Islet of Langerhans (tissue), 1 donor: ENCODE measurements around the gene DOCK2.

ENCODE experiments used
- FAIRE-seq: peaks from one replicate; lab custom pipeline; 2011; peaks lifted over from hg19 to GRCh38; lab: Jason Lieb, UNC

The DOCK2 gene

DNA sequence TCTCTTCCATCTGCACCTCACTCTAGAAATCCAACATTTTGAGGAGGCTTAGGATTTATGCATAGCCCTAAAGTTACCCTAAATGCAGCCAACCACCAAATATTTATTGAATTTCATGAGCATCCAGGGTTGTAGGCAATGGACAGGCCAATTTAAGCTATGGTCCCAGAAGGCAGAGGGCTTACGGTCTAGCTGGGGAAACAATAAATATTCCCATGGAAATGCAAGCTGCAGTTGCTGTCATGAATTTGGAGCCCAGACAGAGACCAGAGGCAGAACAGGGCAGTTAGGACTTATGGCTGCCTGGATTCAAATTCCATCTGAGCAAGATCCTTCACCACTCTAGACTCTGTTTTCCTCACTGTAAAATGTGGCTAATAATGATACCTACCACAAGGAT is 352.3 kb downstream of the DOCK2 start:
- no peak for FAIRE-seq

DNA sequence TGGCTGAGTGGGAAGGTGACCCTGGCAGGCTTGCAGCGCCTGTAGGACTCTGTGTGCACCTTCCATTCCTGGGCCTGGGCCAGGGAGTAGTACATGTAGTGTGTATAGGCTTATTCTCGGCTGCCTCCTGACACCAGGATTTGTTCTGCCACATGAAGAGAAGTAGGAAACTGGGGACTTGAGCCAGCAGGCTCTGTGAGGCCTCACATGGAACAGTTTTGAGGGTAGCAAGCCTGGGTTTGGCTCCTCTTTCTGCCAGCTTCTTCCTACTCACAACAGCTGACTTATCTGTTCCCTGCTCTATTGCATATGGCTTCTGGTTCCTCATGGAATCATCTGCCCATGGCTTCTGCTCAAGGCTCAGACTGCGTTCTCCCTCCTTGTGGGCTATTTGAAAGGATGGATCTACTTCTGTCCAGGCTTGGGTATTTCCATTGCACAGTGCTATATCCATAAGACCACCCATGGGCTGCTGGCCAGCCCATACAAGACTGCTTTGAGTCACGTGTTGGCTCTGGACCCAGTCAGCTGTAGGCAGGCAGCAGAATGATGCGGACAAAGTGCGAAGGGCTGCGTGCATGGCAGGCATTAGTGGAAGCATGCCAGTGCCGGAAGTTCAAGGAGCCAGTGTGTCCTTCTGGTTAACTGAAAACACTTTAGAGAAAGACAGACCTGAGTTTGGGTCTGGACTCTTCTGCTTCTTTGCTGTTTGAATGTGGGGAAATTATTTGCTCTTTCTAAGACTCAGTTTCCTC is 354.2 kb downstream of the DOCK2 start:
- no peak for FAIRE-seq

DNA sequence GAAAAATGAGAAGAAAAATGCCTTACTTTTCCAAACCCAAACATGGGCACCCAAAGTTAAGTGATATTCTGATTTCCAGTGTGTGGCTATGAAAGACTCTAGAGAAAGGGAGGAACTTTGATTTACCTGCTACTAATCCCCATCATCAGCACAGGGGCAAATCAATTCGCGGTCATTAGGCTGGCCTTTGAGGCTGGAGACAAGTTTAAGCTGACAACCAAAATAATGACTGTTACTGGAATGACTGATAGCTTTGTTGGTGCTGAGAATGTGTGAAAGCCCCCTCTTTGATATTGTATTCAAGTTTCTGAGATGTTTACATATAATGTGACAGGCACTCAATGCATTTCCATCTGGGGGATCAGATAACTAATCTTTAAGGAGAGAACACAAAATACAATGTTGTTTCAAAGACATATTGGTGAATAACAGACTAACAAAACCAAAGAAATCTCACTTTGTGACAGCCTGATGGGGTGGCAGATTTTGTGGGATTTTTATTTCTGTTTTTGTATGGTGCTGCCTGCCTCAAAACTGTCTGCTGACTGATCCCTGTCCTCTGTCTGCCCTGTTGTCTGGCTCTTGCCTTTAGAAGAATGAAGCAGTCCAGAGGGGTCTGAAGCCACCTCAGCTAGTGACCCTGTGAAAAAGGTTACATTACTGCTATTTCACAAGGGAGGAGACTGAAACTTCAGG is 355.9 kb downstream of the DOCK2 start:
- no peak for FAIRE-seq

DNA sequence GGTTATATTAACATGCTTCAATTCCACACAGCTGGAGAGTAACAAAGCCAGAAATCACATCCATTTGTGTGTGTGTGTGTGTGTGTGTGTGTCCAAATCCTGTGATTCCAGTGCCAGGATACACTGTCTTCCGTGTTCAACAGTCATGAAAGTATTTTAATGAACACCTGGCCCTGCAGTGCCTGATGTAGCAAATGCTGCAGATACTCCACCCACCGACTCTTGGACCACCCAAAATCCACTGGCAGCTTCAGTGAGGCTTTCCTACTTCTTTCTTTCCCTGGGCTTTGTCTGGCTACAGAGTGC is 356.4 kb downstream of the DOCK2 start:
- no peak for FAIRE-seq

DNA sequence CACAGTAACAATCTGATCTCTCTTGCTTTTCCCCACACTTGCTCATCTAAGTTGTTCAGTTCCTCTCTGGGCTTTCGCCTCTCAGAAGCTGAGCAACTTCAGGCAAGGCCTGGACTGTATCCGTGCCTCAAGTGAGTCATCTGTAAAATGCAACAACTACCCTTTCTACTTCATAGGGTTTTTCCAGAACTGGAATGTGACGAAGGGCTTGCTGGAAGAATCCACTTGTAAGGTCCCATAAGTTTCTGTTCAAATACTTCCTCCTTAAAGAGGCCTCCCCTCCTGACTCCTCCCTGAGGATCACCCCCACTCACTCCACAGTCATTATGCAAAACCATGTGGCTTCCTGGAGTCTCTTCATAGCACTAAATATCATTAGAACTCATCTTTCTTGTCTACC is 360.7 kb downstream of the DOCK2 start:
- no peak for FAIRE-seq

DNA sequence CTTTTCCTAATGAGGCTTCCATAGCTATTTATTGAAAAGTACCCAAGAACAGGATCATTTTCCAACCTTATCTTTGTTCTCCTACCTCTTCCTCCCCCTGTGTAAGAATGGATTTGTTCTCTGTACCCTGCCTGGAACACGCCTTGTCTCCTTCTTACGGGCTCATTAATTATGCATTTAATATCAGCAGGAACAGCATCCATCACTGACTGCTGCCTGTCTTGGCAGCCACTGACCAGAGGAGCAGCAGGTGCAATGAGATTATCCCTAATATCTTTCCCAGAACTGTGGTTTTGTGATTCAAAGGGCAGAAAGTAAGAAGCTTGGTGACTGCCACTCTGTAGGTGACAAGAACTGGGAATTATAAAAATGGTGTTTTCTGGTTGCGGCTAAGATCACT is 362.5 kb downstream of the DOCK2 start:
- FAIRE-seq, result no peak

DNA sequence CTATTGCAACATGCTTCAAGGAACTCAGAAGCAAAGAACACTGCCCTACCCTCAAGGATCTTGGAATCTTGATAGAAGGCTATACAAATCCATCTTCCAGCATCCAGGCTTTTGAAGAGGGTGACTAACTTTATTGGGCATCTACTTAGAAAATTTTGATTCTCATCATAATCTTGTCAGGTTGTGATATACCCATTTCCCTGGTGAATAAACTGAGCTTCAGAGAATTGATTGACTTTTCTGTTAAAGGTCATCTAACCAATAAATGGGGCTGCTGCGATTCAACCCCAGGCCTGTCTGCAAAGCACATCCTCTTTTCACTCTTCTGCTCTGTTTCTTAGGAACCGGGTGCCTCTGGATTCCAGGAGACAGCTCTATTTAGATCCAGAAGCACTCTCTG is 363.1 kb downstream of the DOCK2 start:
- FAIRE-seq, result no peak

DNA sequence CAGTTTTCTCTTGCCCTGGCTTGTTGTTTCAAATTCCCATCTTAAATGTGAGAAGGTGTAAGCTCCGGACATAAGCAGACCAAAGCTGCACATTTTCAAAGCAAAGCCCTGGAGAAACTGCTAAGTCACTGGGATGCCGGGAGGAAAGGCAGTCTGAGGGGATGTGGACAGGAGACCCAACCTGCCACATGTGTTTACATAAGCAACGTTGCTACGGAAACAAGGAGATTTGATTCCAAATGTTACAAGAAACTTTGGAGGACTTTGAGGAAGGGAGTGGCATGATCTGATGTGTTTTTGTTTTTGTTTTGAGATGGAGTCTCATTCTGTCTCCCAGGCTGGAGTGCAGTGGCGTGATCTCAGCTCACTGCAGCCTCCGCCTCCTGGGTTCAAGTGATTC is 368.9 kb downstream of the DOCK2 start:
- FAIRE-seq, result no peak

DNA sequence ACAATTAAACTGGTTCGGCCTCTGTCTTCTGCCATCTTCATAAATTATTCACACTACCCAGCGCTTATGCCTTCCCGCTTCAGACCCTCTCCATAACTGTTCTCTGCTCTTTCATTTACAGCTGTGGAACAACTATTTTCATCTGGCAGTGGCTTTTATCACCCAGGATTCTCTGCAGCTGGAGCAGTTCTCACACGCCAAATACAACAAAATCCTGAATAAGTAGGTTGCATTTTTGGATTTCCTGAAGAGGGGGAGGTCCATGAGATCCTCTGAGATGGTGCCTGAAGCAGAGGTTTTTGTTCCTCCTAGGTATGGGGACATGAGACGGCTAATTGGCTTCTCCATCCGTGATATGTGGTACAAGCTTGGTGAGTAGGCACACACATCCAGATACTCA is 371.3 kb downstream of the DOCK2 start:
- FAIRE-seq, result no peak

DNA sequence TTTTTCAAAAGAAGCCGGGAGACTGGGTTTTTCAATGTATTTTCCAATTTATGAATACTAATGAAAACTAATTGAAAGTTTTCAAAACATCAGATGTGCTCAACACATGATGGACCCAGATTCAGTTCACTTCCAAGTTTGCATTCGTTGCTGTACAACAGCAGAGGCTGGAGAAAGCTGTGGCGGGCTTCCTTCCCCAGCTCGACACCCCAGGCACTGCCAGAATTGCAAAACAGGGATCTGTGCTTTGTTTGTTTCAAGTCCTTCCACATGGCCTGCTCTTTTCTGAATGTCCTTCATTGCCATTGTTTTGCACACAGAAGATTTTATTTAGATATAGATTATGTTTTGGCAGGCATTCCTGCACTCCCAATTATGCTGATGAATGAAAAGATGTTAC is 373.5 kb downstream of the DOCK2 start:
- FAIRE-seq, result no peak

DNA sequence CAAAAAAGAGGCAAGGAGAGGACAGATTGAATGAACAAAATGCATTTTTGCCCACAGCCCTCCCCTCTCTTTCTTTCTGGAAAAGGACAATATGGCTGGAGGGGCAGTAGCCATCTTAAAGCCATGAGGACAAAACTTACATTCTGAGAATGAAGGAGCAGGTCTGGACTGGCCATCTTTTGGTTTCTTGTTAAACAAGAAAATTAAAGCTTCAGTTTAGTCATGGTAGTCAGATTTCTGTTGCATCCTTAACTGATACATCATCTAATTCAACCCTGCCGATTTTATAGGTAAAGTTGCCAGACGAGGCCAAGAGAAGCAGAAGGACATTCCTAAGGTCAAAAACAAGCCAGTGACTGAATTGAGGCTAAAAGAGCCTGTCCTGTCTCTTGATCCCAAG is 374.7 kb downstream of the DOCK2 start:
- FAIRE-seq, result no peak

DNA sequence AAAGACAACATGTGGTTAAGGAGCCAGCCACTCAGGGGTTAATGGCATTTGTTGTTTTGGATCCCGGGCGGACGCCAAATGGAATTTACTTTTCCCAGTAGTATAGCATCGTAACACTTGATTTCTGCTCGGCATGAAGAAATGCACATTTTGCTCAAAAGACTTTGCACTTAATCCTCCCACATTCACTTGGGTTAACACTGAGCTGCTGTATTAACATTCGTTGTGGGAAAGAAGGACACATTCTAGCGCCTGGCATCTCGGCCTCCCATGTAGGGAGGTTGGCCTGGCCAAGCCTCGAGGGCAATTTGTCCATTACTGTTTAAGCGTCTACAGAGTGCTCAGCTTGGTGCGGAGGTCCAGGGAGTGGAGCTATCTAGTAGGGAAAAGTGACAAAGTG is 375.5 kb downstream of the DOCK2 start:
- FAIRE-seq, result no peak

DNA sequence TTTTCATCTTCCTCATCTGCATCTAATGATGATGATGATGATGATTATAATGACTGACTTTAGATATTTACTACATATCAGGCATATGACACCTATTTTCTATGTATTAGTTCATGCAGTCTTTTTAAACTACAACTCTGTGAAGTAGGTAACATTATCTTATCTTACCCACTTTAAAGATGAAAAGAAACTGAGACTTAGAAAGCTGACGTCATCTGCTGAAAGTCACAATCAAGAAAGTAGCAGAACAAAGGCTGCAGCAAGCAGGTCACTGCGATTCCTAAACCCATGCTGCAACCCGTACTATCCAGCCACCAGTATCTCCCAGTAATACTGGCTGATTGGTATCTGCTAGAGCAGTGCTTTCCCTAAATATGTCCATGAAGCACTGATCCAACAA is 383.3 kb downstream of the DOCK2 start:
- no peak for FAIRE-seq

DNA sequence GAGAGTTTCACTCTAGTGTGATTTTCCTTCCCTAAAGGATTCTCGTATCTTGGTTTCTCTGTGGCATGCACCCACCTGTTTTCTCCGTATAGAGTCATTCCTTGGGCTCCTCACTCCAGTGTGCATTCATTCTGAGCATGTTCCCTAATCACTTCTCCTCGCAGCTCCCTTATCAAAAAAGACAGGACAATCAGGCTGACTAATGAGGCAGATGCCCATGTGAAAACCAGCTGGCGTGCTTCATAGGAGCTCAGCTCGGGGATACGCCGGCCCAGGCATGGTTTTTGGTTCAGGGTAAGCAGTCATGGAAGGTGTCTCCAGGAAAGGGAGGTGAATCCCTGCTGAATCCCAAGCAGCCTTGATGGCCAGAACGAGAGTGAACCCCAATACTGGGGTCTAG is 384.4 kb downstream of the DOCK2 start:
- FAIRE-seq, result no peak

DNA sequence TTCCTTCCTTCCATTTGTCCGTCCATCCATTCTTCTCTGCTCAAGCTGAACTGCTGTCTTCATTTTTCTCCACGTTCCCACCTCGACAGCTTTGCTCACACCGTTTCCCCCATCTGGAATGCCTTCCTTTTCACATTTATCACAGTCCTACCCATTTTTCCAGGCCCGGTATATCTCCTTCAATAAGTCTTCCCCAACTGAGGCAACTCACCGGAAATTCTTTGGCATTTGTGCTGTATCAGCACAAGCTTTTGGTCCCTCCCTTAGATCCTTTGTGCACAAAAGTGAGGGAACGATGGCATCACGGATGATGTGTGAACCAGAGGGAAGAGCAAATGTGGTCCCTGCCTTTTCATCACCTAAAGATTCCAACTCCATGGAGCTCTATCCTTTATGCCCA is 388.8 kb downstream of the DOCK2 start:
- FAIRE-seq, result no peak

DNA sequence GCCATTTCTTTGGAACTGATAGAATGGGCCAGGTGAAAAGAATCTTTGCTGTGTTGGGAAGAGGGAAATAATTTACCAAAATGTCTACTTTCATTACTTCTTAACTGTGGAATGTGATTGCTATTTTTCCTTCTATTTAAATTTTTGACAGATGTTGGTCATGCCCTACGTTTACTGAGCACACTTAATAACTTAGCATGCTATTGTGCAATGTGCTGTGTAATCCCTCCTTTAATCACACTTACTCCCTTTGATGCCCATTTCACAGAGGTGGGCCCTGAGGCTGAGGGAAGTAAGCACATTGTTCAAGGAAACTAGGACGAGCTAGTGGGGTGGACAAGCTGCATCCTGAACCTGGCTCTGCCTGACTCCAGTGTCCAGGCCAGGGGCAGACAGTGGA is 391.0 kb downstream of the DOCK2 start:
- no peak for FAIRE-seq

DNA sequence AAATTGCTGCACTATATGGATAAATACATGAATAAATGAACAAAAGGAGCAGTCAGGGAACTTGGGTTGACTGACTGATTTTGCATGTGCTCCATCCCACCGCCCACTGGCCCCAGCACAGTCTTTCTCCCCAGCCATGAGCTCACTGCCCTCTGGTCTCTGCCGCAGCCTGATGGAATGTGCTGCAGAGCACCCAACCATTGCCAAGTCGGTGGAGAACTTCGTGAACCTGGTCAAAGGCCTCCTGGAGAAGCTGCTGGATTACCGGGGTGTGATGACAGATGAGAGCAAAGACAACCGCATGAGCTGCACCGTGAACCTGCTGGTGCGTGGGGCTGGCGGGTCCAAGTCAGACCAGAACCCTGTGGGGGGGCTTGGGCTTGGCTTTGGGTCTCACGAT is 397.2 kb downstream of the DOCK2 start:
- FAIRE-seq, result no peak

DNA sequence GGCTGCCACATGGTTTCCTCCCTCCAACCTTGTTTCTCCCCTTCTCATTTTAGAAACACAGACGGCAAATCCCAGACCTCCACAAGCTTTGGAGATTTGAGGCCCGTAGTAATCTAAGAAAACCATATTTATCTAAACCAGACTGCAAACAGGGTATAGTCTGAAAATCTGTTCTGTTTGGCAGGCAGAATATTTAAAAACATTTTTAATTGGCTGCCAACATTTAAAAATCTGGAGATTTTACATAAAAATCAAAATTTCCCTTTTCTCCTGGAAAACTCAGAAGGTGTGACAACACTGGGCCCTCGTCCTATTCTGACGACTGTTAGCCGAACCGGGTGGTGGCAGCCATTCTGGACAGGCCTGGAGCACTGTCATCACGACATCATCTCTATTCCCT is 401.2 kb downstream of the DOCK2 start:
- FAIRE-seq, result no peak

DNA sequence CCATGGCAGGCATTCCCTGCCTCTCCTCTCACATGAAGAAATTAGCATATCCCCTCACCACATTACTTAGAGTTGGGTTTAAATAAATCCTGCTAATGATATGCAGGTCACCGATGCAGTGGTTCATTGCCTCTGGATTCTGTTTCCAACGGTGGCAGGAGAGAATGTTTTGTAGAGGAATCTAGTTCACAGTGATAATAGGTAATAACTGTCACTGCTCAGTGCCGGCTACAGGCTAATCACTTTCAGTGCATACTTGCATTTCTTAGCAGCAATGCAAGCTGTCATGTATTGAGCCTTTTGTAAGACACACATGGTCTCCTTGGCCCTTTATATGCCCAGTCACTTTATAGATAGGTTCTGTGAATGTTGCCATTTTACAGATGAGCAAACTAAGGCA is 402.8 kb downstream of the DOCK2 start:
- FAIRE-seq, result no peak

DNA sequence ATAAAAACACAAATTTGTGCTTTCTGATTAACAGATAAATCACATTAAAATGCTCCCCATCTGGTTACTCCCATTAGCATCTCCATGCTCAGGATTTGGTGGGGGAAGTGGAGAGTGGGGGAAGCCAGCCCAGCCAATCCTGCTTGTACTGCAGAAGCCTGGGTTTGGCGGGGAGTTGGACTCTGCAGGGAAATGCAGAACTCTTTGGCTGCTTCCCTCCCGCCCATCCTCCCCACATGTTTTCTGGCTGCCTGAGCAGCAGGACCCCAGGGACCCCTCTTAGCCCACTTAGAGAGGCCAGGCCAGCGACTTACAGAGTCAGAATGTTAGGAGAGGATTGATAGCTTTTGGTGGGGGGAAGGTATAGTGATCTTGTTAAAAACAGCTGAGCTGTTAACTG is 409.2 kb downstream of the DOCK2 start:
- no peak for FAIRE-seq

DNA sequence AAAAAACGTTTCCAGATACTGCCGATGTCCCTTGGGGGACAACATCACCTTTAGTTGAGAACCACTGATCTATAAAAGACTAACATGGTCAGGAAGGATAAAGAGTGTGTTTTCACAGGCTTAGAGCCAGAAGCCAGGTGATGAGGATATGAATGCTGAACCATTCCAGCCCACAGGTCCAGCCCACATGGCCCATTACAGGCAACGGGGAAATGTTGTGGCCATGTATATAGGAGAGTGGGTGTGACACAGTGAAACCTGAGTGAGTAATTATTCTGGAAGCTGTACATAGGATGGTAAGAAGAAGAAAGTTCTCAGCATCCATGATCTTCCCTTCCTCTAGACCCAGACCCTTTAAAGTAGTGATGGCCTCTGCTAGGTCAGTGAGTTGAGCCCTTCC is 412.6 kb downstream of the DOCK2 start:
- no peak for FAIRE-seq

DNA sequence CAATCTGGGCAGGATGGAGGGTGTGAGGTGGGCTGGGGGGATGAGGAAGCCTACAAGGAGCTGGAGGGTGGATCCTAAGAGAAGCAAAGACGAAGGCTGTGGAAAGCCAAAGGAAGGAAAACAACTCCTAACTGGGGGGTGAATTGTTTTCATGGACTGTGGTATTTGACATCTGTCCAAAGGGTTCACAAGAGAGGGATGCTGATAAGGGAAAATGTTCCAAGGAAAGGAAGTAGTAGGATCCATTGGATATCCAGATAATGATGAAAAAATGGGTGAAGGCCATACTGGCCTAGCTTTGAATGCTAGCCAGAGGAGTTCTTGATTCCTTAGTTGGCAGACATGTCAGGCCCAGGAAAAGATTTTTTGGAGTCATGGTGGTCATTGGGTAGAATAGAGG is 416.8 kb downstream of the DOCK2 start:
- no peak for FAIRE-seq

DNA sequence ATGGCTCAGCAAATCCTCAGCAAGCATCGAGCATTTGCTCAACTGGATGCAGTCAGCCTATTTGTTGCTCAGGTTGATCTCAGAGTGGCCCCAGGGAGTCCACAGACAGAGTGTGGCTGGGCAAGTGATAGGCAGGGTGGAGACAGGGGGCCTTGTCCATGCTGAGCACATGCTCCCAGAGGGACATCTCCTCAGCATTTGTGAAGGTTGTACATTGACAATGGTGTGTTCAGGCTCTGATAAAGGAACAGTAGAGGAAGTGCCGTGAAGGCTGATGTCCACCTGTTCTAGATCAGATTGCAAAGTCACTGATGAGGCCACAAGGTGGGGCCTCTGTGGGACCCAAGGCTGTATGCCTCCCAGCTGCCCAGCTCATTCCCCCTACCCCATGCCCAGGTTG is 418.5 kb downstream of the DOCK2 start:
- no peak for FAIRE-seq

DNA sequence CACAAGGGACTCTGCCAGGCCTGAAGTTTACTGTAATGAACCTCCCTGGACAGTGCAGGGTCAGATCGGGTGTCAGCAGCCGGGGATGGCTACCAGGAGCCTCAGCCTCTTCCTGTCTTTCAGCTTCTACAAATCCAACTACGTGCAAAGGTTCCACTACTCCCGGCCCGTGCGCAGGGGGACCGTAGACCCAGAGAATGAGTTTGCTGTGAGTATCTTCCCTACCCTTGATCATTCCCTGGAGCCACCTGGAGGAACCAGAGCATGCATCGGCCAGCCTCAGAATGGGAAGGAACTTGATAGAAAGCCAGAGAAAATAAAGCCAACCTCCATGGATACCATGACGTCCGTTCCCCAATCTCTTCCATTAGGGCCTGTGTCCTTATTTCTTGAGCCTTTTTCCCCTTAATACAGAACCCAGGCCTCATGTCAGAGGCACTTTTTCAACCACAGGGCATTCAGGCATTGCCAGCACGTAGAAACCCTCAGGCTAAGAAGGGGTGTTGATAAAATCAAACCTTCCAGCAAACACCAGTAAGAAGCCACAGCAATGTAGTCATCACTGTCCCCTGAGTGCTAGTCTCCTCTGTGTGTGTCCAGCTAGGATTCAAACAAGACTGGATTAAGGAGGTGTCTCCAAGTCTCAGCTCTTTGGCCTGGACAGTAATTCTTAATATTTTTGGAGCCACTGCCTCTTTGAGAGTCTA is 419.6 kb downstream of the DOCK2 start:
- no peak for FAIRE-seq
